Stimulated activated CD8-positive, alpha-beta memory T cell treated with anti-CD3 and anti-CD28 coated beads, Interleukin-7, amount 100 ng/mL, for 1 hour (primary cell): ENCODE measurements around the gene GFY.
"Not testable (repeated sequence)": the region's sequence is repeated elsewhere in the genome, so short reads cannot be mapped to it uniquely, and the experiment has no call there.

Experiments used
- DNase-seq, 2 donors: peaks; one replicate each; pipeline ENCODE4 v3.0.0-alpha.2; 2020; ENCODE audit warnings: low read depth in 2 of 2

Gene GFY

GRCh38 chr19:49468746-49469447, 43.7 kb downstream of the GFY start:
- peak; percentile 60 to 71 for DNase-seq

- DNase-seq: peak; percentile 52 to 64
Measured at GRCh38 chr19:49469828-49470614, 44.8 kb downstream of the GFY start.

- no peak for DNase-seq
Measured at GRCh38 chr19:49470615-49470978, 45.4 kb downstream of the GFY start.

GRCh38 chr19:49472936-49473335, 47.7 kb downstream of the GFY start:
- no peak for DNase-seq

- DNase-seq: not testable (repeated sequence)
Measured at GRCh38 chr19:49473501-49473867, 48.3 kb downstream of the GFY start.

GRCh38 chr19:49473868-49474541, 48.8 kb downstream of the GFY start, which contains the start of gene FLT3LG:
Gene FLT3LG (plus strand): TSS chr19:49474215. CDS start chr19:49474640, 425 bp downstream.
- DNase-seq: peak; percentile 77 to 78

GRCh38 chr19:49474542-49474924, 49.3 kb downstream of the GFY start:
- DNase-seq: no peak

- DNase-seq: no peak
Measured at GRCh38 chr19:49475191-49475917, 50.2 kb downstream of the GFY start.

- no peak for DNase-seq
Measured at GRCh38 chr19:49475995-49476880, 51.0 kb downstream of the GFY start.
